Measurements from ENCODE around the gene SCN5A. TPM values are rescaled to one million over a fixed set of nuclear protein-coding genes. Genes with fewer than 3 reads are reported as not detected.

SCN5A gene
- total and polyA plus RNA-seq, 2 experiments from 2014 or later = 10.2 to 10.6 TPM

DNA sequence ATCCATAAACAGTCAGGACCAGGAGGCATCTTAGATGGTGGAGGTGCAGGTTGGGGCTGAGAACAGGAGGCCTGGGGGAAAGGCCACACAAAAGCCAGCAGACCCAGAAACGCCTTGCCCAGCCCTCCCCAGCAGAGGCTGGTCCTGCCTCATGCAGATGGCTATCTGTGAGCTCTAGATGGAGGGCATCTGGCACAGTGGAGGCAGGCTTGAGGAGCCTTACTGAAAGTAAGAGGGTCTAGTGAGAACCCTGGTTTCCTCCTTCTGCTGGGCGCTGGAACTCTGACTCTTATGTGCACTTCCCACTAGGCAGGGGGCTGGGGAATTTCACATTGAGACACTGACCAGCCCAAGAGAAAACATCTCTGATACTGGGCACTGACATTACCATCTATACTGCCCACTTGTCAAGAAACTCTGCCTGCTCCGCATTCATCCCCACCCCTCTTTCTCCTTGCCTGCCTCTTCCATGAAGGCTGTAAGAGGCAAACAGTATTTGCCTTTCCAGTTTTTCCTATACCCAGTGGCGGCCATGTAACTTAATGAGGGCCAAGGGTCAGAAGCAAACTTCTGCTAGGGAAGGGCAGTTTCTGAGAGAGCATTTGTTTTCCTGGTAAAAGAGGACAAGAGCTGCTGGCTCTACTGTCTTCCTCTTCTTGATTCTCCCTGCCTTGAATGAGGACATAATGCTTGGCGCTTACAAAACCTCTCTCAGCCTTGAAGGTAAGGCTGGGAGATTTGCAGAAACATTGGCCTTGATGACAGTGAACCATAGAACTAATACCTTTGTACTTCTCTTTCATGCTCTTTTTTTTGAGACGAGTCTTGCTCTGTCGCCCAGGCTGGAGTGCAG is 4.4 kb upstream of the SCN5A start:
- H3K27ac ChIP-seq (ENCODE audit: low read depth) = no peak overlapping the region
- no peaks in the 10 kb centered on the region for H3K9me3 Mint-ChIP-seq
- peaks cover 10% of the 10 kb centered on the region for H3K27me3 Mint-ChIP-seq (ENCODE audit: insufficient read depth, low read depth, poor library complexity)
- H3F3A ChIP-seq (replicated peaks; ENCODE audit: low read depth) = no peaks in the 10 kb centered on the region
- no peaks in the 10 kb centered on the region for H3K36me3 Mint-ChIP-seq (ENCODE audit: low read depth)
- TF ChIP-seq EZH2phosphoT487 (IDR thresholded peaks at IDR 0.05; ENCODE audit: unreplicated experiment) = no peak
- TF ChIP-seq ETS1 (IDR thresholded peaks at IDR 0.05) = no peak
- TF ChIP-seq, protein P1, sequence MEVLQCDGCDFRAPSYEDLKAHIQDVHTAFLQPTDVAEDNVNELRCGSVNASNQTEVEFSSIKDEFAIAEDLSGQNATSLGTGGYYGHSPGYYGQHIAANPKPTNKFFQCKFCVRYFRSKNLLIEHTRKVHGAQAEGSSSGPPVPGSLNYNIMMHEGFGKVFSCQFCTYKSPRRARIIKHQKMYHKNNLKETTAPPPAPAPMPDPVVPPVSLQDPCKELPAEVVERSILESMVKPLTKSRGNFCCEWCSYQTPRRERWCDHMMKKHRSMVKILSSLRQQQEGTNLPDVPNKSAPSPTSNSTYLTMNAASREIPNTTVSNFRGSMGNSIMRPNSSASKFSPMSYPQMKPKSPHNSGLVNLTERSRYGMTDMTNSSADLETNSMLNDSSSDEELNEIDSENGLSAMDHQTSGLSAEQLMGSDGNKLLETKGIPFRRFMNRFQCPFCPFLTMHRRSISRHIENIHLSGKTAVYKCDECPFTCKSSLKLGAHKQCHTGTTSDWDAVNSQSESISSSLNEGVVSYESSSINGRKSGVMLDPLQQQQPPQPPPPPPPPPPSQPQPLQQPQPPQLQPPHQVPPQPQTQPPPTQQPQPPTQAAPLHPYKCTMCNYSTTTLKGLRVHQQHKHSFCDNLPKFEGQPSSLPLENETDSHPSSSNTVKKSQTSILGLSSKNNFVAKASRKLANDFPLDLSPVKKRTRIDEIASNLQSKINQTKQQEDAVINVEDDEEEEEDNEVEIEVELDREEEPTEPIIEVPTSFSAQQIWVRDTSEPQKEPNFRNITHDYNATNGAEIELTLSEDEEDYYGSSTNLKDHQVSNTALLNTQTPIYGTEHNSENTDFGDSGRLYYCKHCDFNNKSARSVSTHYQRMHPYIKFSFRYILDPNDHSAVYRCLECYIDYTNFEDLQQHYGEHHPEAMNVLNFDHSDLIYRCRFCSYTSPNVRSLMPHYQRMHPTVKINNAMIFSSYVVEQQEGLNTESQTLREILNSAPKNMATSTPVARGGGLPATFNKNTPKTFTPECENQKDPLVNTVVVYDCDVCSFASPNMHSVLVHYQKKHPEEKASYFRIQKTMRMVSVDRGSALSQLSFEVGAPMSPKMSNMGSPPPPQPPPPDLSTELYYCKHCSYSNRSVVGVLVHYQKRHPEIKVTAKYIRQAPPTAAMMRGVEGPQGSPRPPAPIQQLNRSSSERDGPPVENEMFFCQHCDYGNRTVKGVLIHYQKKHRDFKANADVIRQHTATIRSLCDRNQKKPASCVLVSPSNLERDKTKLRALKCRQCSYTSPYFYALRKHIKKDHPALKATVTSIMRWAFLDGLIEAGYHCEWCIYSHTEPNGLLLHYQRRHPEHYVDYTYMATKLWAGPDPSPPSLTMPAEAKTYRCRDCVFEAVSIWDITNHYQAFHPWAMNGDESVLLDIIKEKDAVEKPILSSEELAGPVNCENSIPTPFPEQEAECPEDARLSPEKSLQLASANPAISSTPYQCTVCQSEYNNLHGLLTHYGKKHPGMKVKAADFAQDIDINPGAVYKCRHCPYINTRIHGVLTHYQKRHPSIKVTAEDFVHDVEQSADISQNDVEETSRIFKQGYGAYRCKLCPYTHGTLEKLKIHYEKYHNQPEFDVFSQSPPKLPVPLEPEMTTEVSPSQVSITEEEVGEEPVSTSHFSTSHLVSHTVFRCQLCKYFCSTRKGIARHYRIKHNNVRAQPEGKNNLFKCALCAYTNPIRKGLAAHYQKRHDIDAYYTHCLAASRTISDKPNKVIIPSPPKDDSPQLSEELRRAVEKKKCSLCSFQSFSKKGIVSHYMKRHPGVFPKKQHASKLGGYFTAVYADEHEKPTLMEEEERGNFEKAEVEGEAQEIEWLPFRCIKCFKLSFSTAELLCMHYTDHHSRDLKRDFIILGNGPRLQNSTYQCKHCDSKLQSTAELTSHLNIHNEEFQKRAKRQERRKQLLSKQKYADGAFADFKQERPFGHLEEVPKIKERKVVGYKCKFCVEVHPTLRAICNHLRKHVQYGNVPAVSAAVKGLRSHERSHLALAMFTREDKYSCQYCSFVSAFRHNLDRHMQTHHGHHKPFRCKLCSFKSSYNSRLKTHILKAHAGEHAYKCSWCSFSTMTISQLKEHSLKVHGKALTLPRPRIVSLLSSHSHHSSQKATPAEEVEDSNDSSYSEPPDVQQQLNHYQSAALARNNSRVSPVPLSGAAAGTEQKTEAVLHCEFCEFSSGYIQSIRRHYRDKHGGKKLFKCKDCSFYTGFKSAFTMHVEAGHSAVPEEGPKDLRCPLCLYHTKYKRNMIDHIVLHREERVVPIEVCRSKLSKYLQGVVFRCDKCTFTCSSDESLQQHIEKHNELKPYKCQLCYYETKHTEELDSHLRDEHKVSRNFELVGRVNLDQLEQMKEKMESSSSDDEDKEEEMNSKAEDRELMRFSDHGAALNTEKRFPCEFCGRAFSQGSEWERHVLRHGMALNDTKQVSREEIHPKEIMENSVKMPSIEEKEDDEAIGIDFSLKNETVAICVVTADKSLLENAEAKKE (CRISPR knock-in tag; IDR thresholded peaks at IDR 0.05) = no peak
- TF ChIP-seq CREB1 (CRISPR knock-in tag; IDR thresholded peaks at IDR 0.05; ENCODE audit: low read depth) = no peak
- H3K9me2 ChIP-seq (ENCODE audit: insufficient read depth) = no peaks in the 10 kb centered on the region
- H3K4me3 ChIP-seq = no peak overlapping the region
- H3K79me2 ChIP-seq (replicated peaks; ENCODE audit: insufficient read depth) = no peaks in the 10 kb centered on the region
- peaks cover 22% of the 10 kb centered on the region for H3K4me1 Mint-ChIP-seq
- H3K4me1 ChIP-seq (ENCODE audit: insufficient read depth) = peaks cover 29% of the 10 kb centered on the region
- no peaks in the 10 kb centered on the region for H4K20me1 ChIP-seq (replicated peaks; ENCODE audit: insufficient read depth)
- no peak for ATAC-seq
- H3K27me3 ChIP-seq (ENCODE audit: insufficient read depth) = peaks cover 30% of the 10 kb centered on the region
- no peak overlapping the region for H3K4me2 ChIP-seq
- H3K36me3 ChIP-seq (ENCODE audit: insufficient read depth) = no peaks in the 10 kb centered on the region
- H3K4me3 Mint-ChIP-seq = no peak overlapping the region
- DNase-seq (ENCODE audit: low spot score) = no peak
- no peak overlapping the region for H3K27ac Mint-ChIP-seq
- H2AFZ ChIP-seq = no peak overlapping the region; the same call in 1 of the 2 replicates
